H1 (cell line): ENCODE results near the gene RIPOR3. TPM values are rescaled to one million over a fixed set of nuclear protein-coding genes. Genes with fewer than 3 reads are reported as not detected.

Experiments
- NANOG ChIP-seq: IDR thresholded peaks from 2 replicates; pipeline ENCODE4 v1.6.1; 2011; ENCODE audit warnings: low read length, low read depth, mild to moderate bottlenecking, inconsistent platforms; ENCODE audit not compliant: insufficient read depth, poor library complexity, severe bottlenecking
- polyA plus RNA-seq, 7 experiments: library from polyadenylated mRNA; depleted of rRNA in 3 of 7; stranded (reverse) in 5 of 7; unstranded in 2 of 7; fragments of >200 nt in 5 of 7; fragments of 200-250 nt in 2 of 7; gene quantifications; 1 replicate in 5 of 7; 2 replicates in 1 of 7; 4 replicates in 1 of 7; pipeline versions ENCODE4 v1.2.1 to v1.2.3, GENCODE V29; 2011 to 2013; ENCODE audit warnings: missing spikeins in 2 of 7, mixed read lengths in 2 of 7
- total RNA-seq: library from RNA; stranded (reverse); fragmentation: NEBNext Ultra II Directional; extraction: Animal tissue kit (Norgen Biotek cat#: 25700); gene quantifications from 2 replicates; pipeline ENCODE4 v1.2.1, GENCODE V29; 2021

The RIPOR3 gene
- total and polyA plus RNA-seq, 2 of the 8 experiments (the other 6 are each of a cell fraction or from before 2014, with no cell fraction given), result 3.6 to 4.5 TPM

DNA sequence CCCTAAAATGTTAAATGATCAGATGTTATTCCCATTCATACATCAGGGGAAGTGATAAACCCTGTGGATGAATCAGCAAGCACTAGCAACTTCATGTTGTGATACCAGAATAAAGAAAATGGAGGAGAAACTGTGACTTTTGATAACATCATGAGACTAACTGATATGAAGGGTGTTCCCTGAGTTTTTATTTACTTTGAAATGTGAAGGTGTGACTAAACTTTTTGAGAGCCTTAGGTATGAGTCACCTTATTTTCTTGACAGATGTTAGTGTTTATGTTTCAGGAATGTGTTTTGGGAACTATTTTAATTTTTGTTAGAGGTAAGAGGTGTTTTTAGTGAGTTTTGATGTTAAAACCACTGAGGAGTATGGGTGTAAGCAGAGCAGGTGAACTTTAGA, 44.5 kb upstream of the RIPOR3 start (continued):
- TF ChIP-seq NANOG, result no peak
